ENCODE data around the gene SLC24A3.

SLC24A3 gene

DNA sequence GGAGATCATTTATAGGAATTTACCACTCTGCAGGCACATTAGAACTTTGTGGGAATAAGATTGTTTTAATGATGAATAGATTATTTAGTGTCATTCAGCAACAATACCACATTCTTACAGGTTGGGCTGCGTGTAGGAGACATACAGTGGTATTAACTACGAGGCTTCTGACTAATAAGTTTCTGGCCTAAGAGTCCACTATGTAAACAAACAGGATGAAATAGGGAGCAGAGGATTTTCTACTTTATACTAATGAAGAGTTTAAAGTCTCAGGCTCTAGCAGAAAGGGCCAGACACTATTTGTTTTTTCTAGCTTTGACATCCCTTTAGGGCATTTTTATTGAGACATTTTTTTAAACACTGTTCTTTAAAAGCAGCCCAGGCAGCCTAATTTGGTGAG lies 75.6 kb downstream of the SLC24A3 start:
- DNase-seq (ENCODE audit: low read depth in 2 of 2): peak in 1 of 2 donors; percentile 36
- TF ChIP-seq, protein P1, sequence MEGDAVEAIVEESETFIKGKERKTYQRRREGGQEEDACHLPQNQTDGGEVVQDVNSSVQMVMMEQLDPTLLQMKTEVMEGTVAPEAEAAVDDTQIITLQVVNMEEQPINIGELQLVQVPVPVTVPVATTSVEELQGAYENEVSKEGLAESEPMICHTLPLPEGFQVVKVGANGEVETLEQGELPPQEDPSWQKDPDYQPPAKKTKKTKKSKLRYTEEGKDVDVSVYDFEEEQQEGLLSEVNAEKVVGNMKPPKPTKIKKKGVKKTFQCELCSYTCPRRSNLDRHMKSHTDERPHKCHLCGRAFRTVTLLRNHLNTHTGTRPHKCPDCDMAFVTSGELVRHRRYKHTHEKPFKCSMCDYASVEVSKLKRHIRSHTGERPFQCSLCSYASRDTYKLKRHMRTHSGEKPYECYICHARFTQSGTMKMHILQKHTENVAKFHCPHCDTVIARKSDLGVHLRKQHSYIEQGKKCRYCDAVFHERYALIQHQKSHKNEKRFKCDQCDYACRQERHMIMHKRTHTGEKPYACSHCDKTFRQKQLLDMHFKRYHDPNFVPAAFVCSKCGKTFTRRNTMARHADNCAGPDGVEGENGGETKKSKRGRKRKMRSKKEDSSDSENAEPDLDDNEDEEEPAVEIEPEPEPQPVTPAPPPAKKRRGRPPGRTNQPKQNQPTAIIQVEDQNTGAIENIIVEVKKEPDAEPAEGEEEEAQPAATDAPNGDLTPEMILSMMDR (IDR thresholded peaks at IDR 0.05; ENCODE audit: low read depth, low read length): no peak
- H3K4me3 ChIP-seq (replicated peaks in 1 of 2; ENCODE audit: low read depth in 2 of 2, low read length in 2 of 2): no peak overlapping the region

DNA sequence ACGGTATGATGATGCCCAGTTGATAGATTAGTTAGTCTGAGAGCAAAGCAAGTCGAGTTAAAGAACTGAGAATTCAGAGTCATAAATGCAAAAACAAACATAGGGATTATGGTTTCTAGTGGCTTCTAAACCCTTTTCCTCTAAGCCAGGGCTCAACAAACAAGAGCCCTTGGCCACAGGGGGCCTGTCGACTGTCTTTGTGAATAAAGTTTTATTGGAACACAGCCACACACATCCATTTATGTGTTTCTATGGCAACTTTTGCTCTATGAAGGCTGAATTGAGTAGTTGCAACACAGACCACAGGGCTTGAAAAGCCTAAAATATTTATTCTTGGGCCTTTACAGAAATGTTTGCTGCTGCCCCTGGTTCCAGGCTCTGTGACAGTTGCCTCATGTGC lies 76.2 kb downstream of the SLC24A3 start:
- DNase-seq (ENCODE audit: low read depth in 2 of 2): no peak
- H3K4me3 ChIP-seq (replicated peaks in 1 of 2; ENCODE audit: low read depth in 2 of 2, low read length in 2 of 2): no peak overlapping the region
- TF ChIP-seq, protein P1 (IDR thresholded peaks at IDR 0.05; ENCODE audit: low read depth, low read length): no peak

DNA sequence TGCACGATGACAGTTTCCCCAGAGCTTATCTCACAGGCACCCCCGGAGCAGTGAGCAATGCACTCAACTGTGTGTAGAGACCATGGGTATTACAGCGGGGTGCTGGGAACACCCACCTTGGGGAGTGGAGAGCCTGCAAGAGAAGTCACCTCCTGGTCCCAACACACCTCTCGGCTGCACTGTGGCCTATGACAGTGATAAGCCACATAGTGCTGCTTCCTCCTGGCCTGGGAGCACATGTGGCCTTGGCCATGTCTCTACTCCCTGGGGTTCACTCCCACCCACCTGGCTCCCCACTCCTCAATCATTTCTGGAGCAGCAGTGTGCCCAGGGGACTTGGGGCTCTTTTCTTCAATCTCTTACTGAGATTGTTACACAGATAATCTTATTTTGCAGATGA lies 77.0 kb downstream of the SLC24A3 start:
- no peak for DNase-seq (ENCODE audit: low read depth in 2 of 2)
- TF ChIP-seq, protein P1 (IDR thresholded peaks at IDR 0.05; ENCODE audit: low read depth, low read length): no peak
- no peak overlapping the region for H3K4me3 ChIP-seq (replicated peaks in 1 of 2; ENCODE audit: low read depth in 2 of 2, low read length in 2 of 2)

DNA sequence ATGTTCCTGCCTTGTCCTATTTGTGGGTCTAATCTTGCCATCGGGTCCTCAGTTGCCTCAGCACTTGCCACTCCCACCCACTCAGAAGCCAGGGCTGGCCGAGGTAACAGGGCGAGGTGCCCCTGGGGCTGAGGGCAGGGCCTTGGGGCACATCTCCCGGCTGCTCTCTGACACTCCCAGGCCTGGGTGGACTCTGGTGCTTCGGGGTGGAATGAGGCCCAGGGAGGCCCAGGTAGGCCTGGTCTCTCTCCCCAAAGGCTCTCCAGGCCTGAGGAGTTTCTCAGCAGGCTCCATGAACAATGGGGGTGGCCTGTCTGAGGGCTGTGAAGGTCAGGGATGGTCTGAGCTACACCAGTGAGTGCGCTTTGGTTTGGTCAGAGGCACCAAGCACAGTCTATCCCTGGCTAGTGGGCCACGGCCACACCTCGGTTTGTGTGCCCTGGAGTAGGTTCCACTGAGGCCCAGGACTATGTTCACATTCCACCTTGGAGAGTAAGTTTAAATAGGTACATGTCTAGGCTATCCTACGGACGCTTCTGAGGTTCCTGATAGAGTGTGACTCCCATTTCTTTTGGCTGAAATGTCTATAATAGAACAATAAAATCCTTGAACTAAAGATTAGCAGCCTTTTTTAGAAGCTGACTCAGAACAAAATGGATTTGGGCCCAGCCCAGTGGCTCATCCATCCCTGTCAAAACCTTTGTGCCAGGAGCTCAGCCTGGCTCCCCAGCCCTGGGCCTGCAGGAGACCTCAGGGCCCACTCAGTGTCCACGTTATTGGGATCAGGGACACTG lies 78.8 kb downstream of the SLC24A3 start:
- H3K4me3 ChIP-seq (replicated peaks in 1 of 2; ENCODE audit: low read depth in 2 of 2, low read length in 2 of 2): no peak overlapping the region
- TF ChIP-seq, protein P1 (IDR thresholded peaks at IDR 0.05; ENCODE audit: low read depth, low read length): no peak
- no peak for DNase-seq (ENCODE audit: low read depth in 2 of 2)

DNA sequence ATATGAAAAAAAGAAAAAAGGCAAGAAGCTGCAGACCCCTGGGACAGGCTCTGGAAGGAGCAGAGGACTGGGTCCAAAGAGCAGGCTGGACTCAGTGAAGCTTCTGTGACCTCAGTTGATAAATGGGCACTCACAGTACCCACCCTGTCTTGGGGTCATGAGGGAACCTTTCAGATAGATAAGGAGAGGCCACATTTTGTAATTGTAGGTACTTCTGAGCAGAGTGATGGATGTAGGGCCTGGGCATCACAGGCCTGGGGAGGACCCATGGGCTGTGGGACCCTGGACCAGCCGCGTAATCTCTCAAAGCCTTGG lies 79.3 kb downstream of the SLC24A3 start:
- DNase-seq (ENCODE audit: low read depth in 2 of 2): no peak
- no peak overlapping the region for H3K4me3 ChIP-seq (replicated peaks in 1 of 2; ENCODE audit: low read depth in 2 of 2, low read length in 2 of 2)
- TF ChIP-seq, protein P1 (IDR thresholded peaks at IDR 0.05; ENCODE audit: low read depth, low read length): no peak

DNA sequence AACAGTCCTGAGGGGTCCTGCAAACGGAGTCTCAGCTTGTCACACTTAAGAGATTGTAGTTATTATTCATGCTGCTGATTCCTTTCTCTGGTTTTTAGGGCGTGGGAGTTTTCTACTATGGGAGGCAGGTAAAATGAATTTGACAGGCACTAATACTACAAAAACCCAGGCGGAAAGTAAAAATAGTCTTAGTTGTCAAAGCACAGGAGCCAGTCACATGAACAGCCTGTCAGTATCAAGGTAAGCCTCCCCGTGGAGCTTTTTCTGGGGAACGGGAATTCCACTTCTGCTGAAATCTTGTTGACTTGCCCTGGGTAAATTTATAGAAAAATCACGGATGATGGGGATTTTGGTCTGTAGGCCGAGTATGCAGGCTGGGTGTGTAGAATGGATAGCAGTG lies 79.8 kb downstream of the SLC24A3 start:
- TF ChIP-seq, protein P1 (IDR thresholded peaks at IDR 0.05; ENCODE audit: low read depth, low read length): no peak
- no peak overlapping the region for H3K4me3 ChIP-seq (replicated peaks in 1 of 2; ENCODE audit: low read depth in 2 of 2, low read length in 2 of 2)
- no peak for DNase-seq (ENCODE audit: low read depth in 2 of 2)

DNA sequence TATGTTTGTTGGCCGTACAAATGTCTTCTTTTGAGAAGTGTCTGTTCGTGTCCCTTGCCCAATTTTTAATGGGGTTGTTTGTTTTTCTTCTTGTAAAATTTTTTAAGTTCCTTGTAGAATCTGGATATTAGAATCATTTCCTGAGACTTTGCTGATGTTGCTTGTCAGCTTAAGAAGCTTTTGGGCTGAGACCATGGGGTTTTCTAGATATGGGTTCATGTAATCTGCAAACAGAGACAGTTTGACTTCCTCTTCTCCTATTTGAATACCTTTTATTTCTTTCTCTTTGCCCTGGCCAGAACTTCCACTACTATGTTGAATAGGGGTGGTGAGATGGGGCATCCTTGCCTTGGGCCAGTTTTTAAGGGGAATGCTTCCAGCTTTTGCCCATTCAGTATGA lies 82.6 kb downstream of the SLC24A3 start:
- no peak for DNase-seq (ENCODE audit: low read depth in 2 of 2)
- TF ChIP-seq, protein P1 (IDR thresholded peaks at IDR 0.05; ENCODE audit: low read depth, low read length): no peak
- H3K4me3 ChIP-seq (replicated peaks in 1 of 2; ENCODE audit: low read depth in 2 of 2, low read length in 2 of 2): no peak overlapping the region

Measured in cardiac fibroblast (primary cell).